ENCODE data around the gene MYO1F. TPM values are rescaled to one million over a fixed set of nuclear protein-coding genes. Genes with fewer than 3 reads are reported as not detected.

MYO1F gene
- total and polyA plus RNA-seq, 2 experiments from 2014 or later, result 0.54 to 1.6 TPM

GRCh38 chr19:8473648-8474476 is 103.4 kb downstream of the MYO1F start:
- no peak overlapping the region for H2AFZ ChIP-seq
- H3K4me2 ChIP-seq (ENCODE audit: unreplicated experiment), result no peak overlapping the region
- no peaks in the 10 kb centered on the region for H3K27me3 ChIP-seq (replicated peaks; ENCODE audit: insufficient read depth)
- TF ChIP-seq EZH2phosphoT487 (IDR thresholded peaks at IDR 0.05; ENCODE audit: insufficient read depth, low read depth), result no peak
- no peak for TF ChIP-seq EZH2 (IDR thresholded peaks at IDR 0.05; ENCODE audit: insufficient read depth, poor library complexity, severe bottlenecking)
- H3K27ac ChIP-seq, result no peak overlapping the region
- H4K20me1 ChIP-seq (ENCODE audit: insufficient read depth), result no peaks in the 10 kb centered on the region; the same call in 1 of the 2 replicates
- H3K9me2 ChIP-seq (ENCODE audit: insufficient read depth), result no peaks in the 10 kb centered on the region
- H3K36me3 ChIP-seq (ENCODE audit: low read depth), result peaks cover 64% of the 10 kb centered on the region; the same call in 1 of the 2 replicates
- H3K9me3 ChIP-seq (ENCODE audit: low read depth), result no peaks in the 10 kb centered on the region
- in situ Hi-C loops (cut with MboI), result no loop called here
- 73 to 77% methylated on average over 6 of the region's 6 CpGs for WGBS, 2 experiments (ENCODE audit: low coverage in 1 of 2, low lambda C conversion rate in 2 of 2, missing lambda C conversion rate in 2 of 2)
- H3K4me1 ChIP-seq (ENCODE audit: insufficient read depth), result no peaks in the 10 kb centered on the region
- H3K4me3 ChIP-seq, result no peak overlapping the region
- peaks cover 100% of the 10 kb centered on the region for H3K79me2 ChIP-seq (ENCODE audit: insufficient read depth)
- no peak for DNase-seq
- no peak overlapping the region for H3K9ac ChIP-seq
- 0 out of 2 replicates have a peak, but pooled peaks cover 15% of the 10 kb centered on the region for H3F3A ChIP-seq (ENCODE audit: insufficient read depth)

Other genes starting within 250 kb of the MYO1F start
- 0.11 and 0.63 TPM in 2 replicates for gene KANK3, start 234.2 kb downstream of the MYO1F start, total RNA-seq (2014; rRNA removed; shearing (Covaris generic))
- gene KANK3, start 234.2 kb downstream of the MYO1F start, polyA plus RNA-seq (2016; fragmentation: Nextera tagmentation; extraction: Ambion mirVana), result not detected in 2 replicates
- gene ANGPTL4, start 213.3 kb downstream of the MYO1F start, total RNA-seq (2014; rRNA removed; shearing (Covaris generic)), result 11.4 and 13.1 TPM in 2 replicates
- gene ANGPTL4, start 213.3 kb downstream of the MYO1F start, polyA plus RNA-seq (2016; fragmentation: Nextera tagmentation; extraction: Ambion mirVana), result 37.9 and 39.9 TPM in 2 replicates
- 10.4 and 13.3 TPM in 2 replicates for gene RAB11B, start 187.1 kb downstream of the MYO1F start, total RNA-seq (2014; rRNA removed; shearing (Covaris generic))
- gene RAB11B, start 187.1 kb downstream of the MYO1F start, polyA plus RNA-seq (2016; fragmentation: Nextera tagmentation; extraction: Ambion mirVana), result 84.9 and 85.9 TPM in 2 replicates
- 64.2 and 87.4 TPM in 2 replicates for gene MARCHF2, start 164.1 kb downstream of the MYO1F start, total RNA-seq (2014; rRNA removed; shearing (Covaris generic))
- gene MARCHF2, start 164.1 kb downstream of the MYO1F start, polyA plus RNA-seq (2016; fragmentation: Nextera tagmentation; extraction: Ambion mirVana), result 33.1 and 33.4 TPM in 2 replicates
- 69.4 and 71.0 TPM in 2 replicates for gene HNRNPM, start 132.5 kb downstream of the MYO1F start, total RNA-seq (2014; rRNA removed; shearing (Covaris generic))
- 116 and 117 TPM in 2 replicates for gene HNRNPM, start 132.5 kb downstream of the MYO1F start, polyA plus RNA-seq (2016; fragmentation: Nextera tagmentation; extraction: Ambion mirVana)
- gene PRAM1, start 74.8 kb downstream of the MYO1F start, total RNA-seq (2014; rRNA removed; shearing (Covaris generic)), result not detected in 2 replicates
- gene PRAM1, start 74.8 kb downstream of the MYO1F start, polyA plus RNA-seq (2016; fragmentation: Nextera tagmentation; extraction: Ambion mirVana), result not detected in 2 replicates
- 1.8 and 2.0 TPM in 2 replicates for gene ZNF414, start 63.3 kb downstream of the MYO1F start, total RNA-seq (2014; rRNA removed; shearing (Covaris generic))
- gene ZNF414, start 63.3 kb downstream of the MYO1F start, polyA plus RNA-seq (2016; fragmentation: Nextera tagmentation; extraction: Ambion mirVana), result 13.0 and 13.8 TPM in 2 replicates
- 12.2 and 12.9 TPM in 2 replicates for gene ADAMTS10, start 33.3 kb upstream of the MYO1F start, total RNA-seq (2014; rRNA removed; shearing (Covaris generic))
- gene ADAMTS10, start 33.3 kb upstream of the MYO1F start, polyA plus RNA-seq (2016; fragmentation: Nextera tagmentation; extraction: Ambion mirVana), result 3.5 and 4.3 TPM in 2 replicates
- gene NFILZ, start 53.2 kb upstream of the MYO1F start, total RNA-seq (2014; rRNA removed; shearing (Covaris generic)), result not detected in 2 replicates
- gene NFILZ, start 53.2 kb upstream of the MYO1F start, polyA plus RNA-seq (2016; fragmentation: Nextera tagmentation; extraction: Ambion mirVana), result not detected in 2 replicates
- gene ACTL9, start 121.4 kb upstream of the MYO1F start, total RNA-seq (2014; rRNA removed; shearing (Covaris generic)), result not detected in 2 replicates
- gene ACTL9, start 121.4 kb upstream of the MYO1F start, polyA plus RNA-seq (2016; fragmentation: Nextera tagmentation; extraction: Ambion mirVana), result not detected in 2 replicates
- not detected in 2 replicates for gene OR2Z1, start 144.2 kb upstream of the MYO1F start, total RNA-seq (2014; rRNA removed; shearing (Covaris generic))
- not detected in 2 replicates for gene OR2Z1, start 144.2 kb upstream of the MYO1F start, polyA plus RNA-seq (2016; fragmentation: Nextera tagmentation; extraction: Ambion mirVana)